GM12891 (cell line): Measurements from ENCODE around the gene NUDC.
"Not testable (repeated sequence)": the region's sequence is repeated elsewhere in the genome, so short reads cannot be mapped to it uniquely, and the experiment has no call there.

ENCODE experiments used
- DNase-seq: peaks from one replicate; pipeline ENCODE4 v3.0.0; 2011; ENCODE audit warnings: low spot score; ENCODE audit not compliant: insufficient read length
- FAIRE-seq: peaks from 2 replicates; lab custom pipeline; 2011; peaks lifted over from hg19 to GRCh38; lab: Jason Lieb, UNC
- PAX5 ChIP-seq: IDR thresholded peaks from 2 replicates; pipeline ENCODE4 v1.6.1; 2011; ENCODE audit warnings: low read length, moderate library complexity, mild to moderate bottlenecking; ENCODE audit not compliant: insufficient read depth, severe bottlenecking
- POLR2A ChIP-seq: IDR thresholded peaks from 2 replicates; pipeline ENCODE4 v1.6.1; 2011; ENCODE audit warnings: low read depth, low read length, control low read depth
- POLR2AphosphoS5 ChIP-seq: IDR thresholded peaks from 2 replicates; pipeline ENCODE4 v1.6.1; 2011; ENCODE audit warnings: low read depth, low read length, control low read depth
- POU2F2 ChIP-seq: IDR thresholded peaks from 2 replicates; pipeline ENCODE4 v1.6.1; 2011; ENCODE audit warnings: low read depth, mild to moderate bottlenecking, control low read depth, low read length, moderate library complexity
- SPI1 ChIP-seq: IDR thresholded peaks from 2 replicates; pipeline ENCODE4 v1.6.1; 2011; ENCODE audit warnings: low read depth, low read length, control low read depth
- TAF1 ChIP-seq: IDR thresholded peaks from 2 replicates; pipeline ENCODE4 v1.6.1; 2011; ENCODE audit warnings: low read depth, low read length, control low read depth

Gene NUDC

DNA sequence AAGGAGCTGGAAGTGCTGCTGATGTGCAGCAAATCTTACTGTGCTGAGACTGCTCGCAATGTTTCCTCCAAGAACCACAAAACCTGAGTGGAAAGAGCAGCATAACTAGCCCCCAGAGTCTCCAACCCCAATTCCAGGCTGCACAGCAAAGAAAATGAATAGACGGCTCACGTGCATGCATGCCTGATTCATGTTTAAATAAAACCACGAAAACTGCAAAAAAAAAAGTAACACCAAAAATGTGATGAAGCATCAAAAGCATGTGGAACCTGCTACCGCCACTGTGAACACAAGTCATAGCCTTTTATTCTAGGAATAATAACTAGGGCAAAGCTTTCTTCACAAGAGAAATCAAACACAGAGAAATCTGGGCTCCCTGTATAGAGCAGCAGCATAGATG, 62.3 kb downstream of the NUDC start:
- FAIRE-seq, result no peak
- TF ChIP-seq PAX5 (no peak), TAF1 (no peak), POLR2AphosphoS5 (no peak), SPI1 (no peak), POLR2A (no peak), POU2F2 (no peak)
- no peak for DNase-seq

DNA sequence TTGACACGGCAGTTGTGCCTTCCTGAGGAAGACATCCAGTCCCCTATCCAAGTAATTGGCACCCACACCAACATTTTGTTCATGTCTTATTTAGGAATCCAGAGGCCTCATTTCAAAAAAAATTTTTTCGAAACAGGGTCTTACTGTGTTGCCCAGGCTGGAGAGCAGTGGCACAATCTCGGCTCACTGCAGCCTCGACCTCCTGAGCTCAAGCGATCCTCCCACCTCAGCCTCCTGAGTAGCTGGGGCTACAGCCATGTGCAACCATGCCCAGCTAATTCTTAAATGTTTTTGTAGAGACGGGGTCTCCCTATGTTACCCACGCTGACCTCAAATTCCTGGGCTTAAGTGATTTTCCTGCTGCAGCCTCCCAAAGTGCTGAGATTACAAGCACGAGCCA, 62.7 kb downstream of the NUDC start:
- TF ChIP-seq PAX5 (no peak), POLR2A (no peak)
- FAIRE-seq, result no peak
- no peak for DNase-seq

DNA sequence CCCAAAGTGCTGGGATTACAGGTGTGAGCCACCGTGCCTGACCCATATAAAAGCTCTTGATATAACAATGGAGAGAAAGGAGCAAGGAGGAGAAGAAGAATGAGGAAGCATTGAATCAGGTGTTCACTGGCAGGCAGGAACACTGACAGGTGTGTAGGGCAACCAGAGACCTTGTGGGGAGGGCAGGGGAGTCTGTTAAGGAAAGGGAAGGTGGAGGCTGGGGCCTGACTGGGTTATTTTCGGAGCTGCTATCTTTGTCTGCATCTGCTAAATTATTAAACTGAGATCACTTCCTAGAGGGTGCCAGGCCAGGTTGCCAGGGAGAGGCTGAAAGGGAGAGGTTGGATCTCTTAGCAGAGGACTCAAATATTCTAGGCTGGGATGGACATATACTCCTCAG, 65.1 kb downstream of the NUDC start:
- no peak for FAIRE-seq
- DNase-seq, result no peak
- no peak for TF ChIP-seq SPI1

DNA sequence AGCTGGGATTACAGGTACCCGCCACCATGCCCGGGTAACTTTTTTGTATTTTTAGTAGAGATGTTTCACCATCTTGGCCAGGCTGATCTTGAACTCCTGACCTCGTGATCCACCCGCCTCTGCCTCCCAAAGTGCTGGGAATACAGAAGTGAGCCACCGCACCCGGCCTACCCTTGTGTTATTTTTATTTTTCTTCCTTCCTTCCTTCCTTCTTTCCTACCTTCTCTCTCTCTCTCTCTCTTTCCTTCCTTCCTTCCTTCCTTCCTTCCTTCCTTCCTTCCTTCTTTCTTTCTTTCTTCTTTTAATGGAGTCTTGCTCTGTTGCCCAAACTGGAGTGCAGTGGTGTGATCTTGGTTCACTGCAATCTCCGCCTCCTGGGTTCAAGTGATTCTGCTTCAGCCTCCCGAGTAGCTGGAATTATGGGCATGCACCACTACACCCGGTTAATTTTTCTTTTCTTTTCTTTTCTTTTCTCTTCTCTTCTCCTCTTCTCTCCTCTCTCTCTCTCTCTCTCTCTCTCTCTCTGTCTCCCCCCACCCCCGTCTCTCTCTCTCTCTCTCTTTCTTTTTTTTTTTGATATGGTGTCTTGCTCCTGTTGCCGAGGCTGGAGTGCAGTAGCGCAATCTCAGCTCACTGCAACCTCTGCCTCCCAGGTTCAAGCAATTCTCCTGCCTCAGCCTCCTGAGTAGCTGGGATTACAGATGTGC, 68.0 kb downstream of the NUDC start:
- DNase-seq, FAIRE-seq: not testable (repeated sequence)

DNA sequence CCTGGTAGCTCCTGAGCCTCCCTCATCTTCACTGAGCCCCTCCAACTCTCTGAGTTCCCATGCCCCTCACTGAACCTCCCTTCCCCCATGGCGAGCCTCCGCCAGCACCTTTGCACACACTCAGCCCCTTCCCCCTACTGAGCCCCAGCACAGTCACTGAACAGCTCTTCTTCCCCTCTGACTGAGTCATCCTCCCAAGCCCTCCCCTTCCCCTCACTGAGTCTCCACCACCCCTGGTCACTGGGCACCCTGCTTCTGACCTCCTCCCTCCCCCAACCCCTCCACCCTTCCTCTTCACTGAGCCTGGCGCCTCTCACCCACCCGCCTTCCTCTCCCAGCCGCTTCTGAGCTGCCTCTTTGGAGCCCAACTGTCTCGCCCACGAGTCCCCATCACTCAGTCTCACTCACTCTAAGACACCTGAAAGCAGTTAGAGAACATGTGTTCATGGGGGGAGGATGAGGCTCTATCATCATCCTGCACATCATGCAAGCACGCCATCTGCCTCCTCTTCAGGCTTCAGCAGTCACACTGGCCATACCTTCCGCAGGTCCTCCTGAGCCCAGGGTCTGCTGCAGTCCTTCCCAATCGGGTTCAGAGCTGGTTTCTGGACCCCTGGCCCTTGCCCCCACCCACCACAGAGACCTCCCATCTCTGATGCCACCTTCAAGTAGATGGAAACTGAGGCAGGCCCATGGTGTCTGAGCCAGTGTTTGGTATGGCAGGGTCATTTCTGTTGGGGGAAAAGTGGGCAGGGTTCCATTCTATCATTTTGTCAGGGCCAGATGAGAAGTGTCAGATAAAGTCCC, 70.0 kb downstream of the NUDC start:
- TF ChIP-seq SPI1 (no peak), POLR2AphosphoS5 (no peak), POU2F2 (no peak)
- peak; percentile 74 for FAIRE-seq
- peak; percentile 57 for DNase-seq

GRCh38 chr1:26993237-26994019, 71.9 kb downstream of the NUDC start, which contains the start of gene TRNP1:
TRNP1 (plus strand) TSS chr1:26993692; CDS start chr1:26993787, 95 bp downstream.
- TF ChIP-seq POLR2AphosphoS5 (no peak), POLR2A (no peak), SPI1 (no peak), POU2F2 (no peak), PAX5 (no peak), TAF1 (no peak)
- FAIRE-seq, result no peak
- peak; percentile 88 for DNase-seq

DNA sequence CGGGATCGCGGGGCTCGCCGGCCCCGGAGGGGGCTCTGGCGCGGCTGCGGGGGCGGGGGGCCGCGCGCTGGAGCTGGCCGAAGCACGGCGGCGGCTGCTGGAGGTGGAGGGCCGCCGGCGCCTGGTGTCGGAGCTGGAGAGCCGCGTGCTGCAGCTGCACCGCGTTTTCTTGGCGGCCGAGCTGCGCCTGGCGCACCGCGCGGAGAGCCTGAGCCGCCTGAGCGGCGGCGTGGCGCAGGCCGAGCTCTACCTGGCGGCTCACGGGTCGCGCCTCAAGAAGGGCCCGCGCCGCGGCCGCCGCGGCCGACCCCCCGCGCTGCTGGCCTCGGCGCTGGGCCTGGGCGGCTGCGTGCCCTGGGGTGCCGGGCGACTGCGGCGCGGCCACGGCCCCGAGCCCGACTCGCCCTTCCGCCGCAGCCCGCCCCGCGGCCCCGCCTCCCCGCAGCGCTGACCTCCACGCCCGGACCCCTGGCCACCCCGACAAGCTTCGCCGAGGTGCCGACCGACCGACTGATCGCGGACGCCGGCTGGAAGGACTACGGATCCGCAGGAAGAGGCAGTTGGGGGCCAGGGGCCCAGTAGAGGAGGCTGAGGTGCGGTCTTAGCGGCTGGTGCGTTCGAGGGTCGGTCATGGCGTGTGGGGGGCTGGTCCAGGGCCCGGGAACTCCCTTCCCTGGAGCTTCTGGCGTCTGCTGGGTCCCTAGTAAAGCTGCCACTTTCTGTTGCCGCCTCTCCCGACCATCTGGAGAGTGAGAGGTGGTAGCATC, 72.7 kb downstream of the NUDC start:
- TF ChIP-seq POU2F2, result no peak
- no peak for TF ChIP-seq SPI1
- TF ChIP-seq POLR2AphosphoS5, result no peak
- TF ChIP-seq TAF1, result no peak
- no peak for TF ChIP-seq POLR2A
- no peak for TF ChIP-seq PAX5
- peak; percentile 40 for FAIRE-seq
- DNase-seq, result no peak

GRCh38 chr1:26994787-26995517, 73.4 kb downstream of the NUDC start:
- FAIRE-seq (no peak), DNase-seq (no peak)
- TF ChIP-seq TAF1 (no peak), POLR2AphosphoS5 (no peak), SPI1 (no peak), POU2F2 (no peak)

DNA sequence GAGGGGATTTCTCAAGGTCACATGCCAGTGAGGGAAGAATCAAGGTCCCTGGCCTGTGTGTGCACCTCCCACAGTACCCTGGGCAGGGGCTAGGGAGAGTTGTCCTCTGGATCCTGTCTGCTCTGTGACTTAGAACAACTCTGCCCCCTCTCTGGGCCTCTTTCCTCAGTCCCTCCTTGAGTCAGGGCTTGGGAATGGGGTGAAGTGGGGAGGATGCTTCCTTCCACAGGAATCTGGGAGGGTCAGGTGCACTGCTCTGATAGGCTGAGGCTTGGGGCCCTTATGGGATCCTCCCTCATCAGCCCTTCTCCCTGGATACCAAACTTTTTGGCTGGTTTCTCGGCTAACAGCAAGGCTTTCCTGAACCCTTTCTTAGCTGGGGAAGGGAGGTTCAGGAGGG, 74.5 kb downstream of the NUDC start:
- DNase-seq (no peak), FAIRE-seq (no peak)
- no peak for TF ChIP-seq POLR2A
- no peak for TF ChIP-seq TAF1
- TF ChIP-seq SPI1, result no peak
- no peak for TF ChIP-seq POU2F2
- TF ChIP-seq PAX5, result no peak
- TF ChIP-seq POLR2AphosphoS5, result no peak
